OCI-LY7 (cell line): Measurements from ENCODE around the gene TSTD2. TPM values are rescaled to one million over a fixed set of nuclear protein-coding genes. Genes with fewer than 3 reads are reported as not detected.

Experiments
- BruUV-seq: library from RNA; stranded (reverse); fragments of 400-500 nt; replicated peaks from 2 replicates; lab custom pipeline; 2021; lab: Mats Ljungman, UMichigan
- CTCF ChIA-PET: fragments of 300-600 bp; sonication (Branson Sonifier 250); formaldehyde crosslinking; loops from one replicate; lab custom pipeline; 2022; ENCODE audit warnings: antibody characterized with exemption; ENCODE audit not compliant: unreplicated experiment; lab: Charles Lee
- POLR2A ChIA-PET: fragments of 300-600 bp; sonication (Branson Sonifier 250); formaldehyde crosslinking; loops from one replicate; lab custom pipeline; 2022; ENCODE audit warnings: antibody characterized with exemption; lab: Charles Lee
- DNase-seq: peaks from one replicate; pipeline ENCODE4 v3.0.0-alpha.2; 2015; ENCODE audit warnings: low spot score
- H2AFZ ChIP-seq: fragments of 200-600 bp; sonication (generic), shearing (Covaris generic); 2 replicates; pipeline ENCODE4 v1.6.1; 2014; ENCODE audit warnings: mild to moderate bottlenecking, antibody characterized with exemption, low read length, moderate library complexity
- H3K27ac ChIP-seq: fragments of 200-600 bp; sonication (generic); 2 replicates; pipeline ENCODE4 v1.5.1; 2014; ENCODE audit warnings: mixed run types, low read depth, mild to moderate bottlenecking, moderate library complexity, low read length, inconsistent platforms; ENCODE audit not compliant: poor library complexity, severe bottlenecking
- H3K36me3 ChIP-seq: fragments of 200-600 bp; sonication (generic); 2 replicates; pipeline ENCODE4 v1.6.1; 2014; ENCODE audit warnings: mild to moderate bottlenecking, antibody characterized with exemption, low read length, moderate library complexity, mixed read lengths; ENCODE audit not compliant: insufficient read depth
- H3K4me1 ChIP-seq: fragments of 200-600 bp; sonication (generic); 2 replicates; pipeline ENCODE4 v1.5.1; 2014; ENCODE audit warnings: mild to moderate bottlenecking, low read length; ENCODE audit not compliant: insufficient read depth, poor library complexity, severe bottlenecking
- H3K4me2 ChIP-seq: fragments of 200-600 bp; sonication (generic); 2 replicates; pipeline ENCODE4 v1.6.1; 2014; ENCODE audit warnings: mild to moderate bottlenecking, low read length
- H3K4me3 ChIP-seq: fragments of 200-600 bp; sonication (generic); 2 replicates; pipeline ENCODE4 v1.5.1; 2014; ENCODE audit warnings: mild to moderate bottlenecking, low read depth, low read length; ENCODE audit not compliant: poor library complexity, severe bottlenecking
- H3K79me2 ChIP-seq: fragments of 200-600 bp; sonication (generic); 2 replicates; pipeline ENCODE4 v1.6.1; 2016; ENCODE audit warnings: low read depth, mild to moderate bottlenecking, low read length, moderate library complexity, mixed read lengths; ENCODE audit not compliant: insufficient read depth
- H3K9me2 ChIP-seq: fragments of 200-600 bp; sonication (generic); 2 replicates; pipeline ENCODE4 v1.6.1; 2016; ENCODE audit warnings: mild to moderate bottlenecking, low read length, mixed read lengths; ENCODE audit not compliant: insufficient read depth
- H3K9me3 ChIP-seq: fragments of 200-600 bp; sonication (generic); 2 replicates; pipeline ENCODE4 v1.6.1; 2014; ENCODE audit warnings: mild to moderate bottlenecking, mixed run types, low read length, mixed read lengths
- H4K20me1 ChIP-seq: fragments of 200-600 bp; sonication (generic); 2 replicates; pipeline ENCODE4 v1.6.1; 2014; ENCODE audit warnings: mild to moderate bottlenecking, antibody characterized with exemption, low read length, moderate library complexity, mixed read lengths; ENCODE audit not compliant: insufficient read depth
- EZH2phosphoT487 ChIP-seq: fragments of 200-600 bp; sonication (generic); IDR thresholded peaks from 2 replicates; pipeline ENCODE4 v1.6.1; 2018; ENCODE audit warnings: low read depth, borderline replicate concordance, mild to moderate bottlenecking, mixed run types, antibody characterized with exemption, low read length, moderate library complexity, mixed read lengths
- intact Hi-C: fragments of 100-400 bp; cut with micrococcal nuclease; formaldehyde crosslinking; loops from one replicate; pipeline ENCODE4 v1.10.0; 2022; ENCODE audit not compliant: unreplicated experiment
- total RNA-seq, 2 experiments: library from RNA; depleted of rRNA in 1 of 2; stranded (reverse); fragments of >200 nt in 1 of 2; shearing (Covaris generic) in 1 of 2; gene quantifications; 2 replicates each; pipeline ENCODE4 v1.2.3, GENCODE V29; 2014 to 2022
- TF ChIP-seq, protein P1 (sequence below): fragments of 200-600 bp; sonication (generic); conservative IDR thresholded peaks from 2 replicates; pipeline ENCODE4 v1.5.1; 2014; ENCODE audit warnings: mild to moderate bottlenecking, antibody characterized with exemption, low read length, moderate library complexity, mixed read lengths

TSTD2 gene
- total RNA-seq, 2 experiments from 2014 or later: 17.1 to 22.0 TPM

GRCh38 chr9:97617939-97618416, 15.2 kb downstream of the TSTD2 start:
- no TSS peak for BruUV-seq
- no peak overlapping the region for H2AFZ ChIP-seq
- H4K20me1 ChIP-seq: no peaks in the 10 kb centered on the region; the same call in 1 of the 2 replicates
- no peaks in the 10 kb centered on the region for H3K79me2 ChIP-seq
- intact Hi-C loops: loop anchor here (5.0 kb wide), 1 partner anchor 206 kb away; the partner anchor contains the start of gene TDRD7
- no peak overlapping the region for H3K4me2 ChIP-seq
- H3K4me1 ChIP-seq: peaks cover 11% of the 10 kb centered on the region
- H3K27ac ChIP-seq: no peak overlapping the region
- no peak overlapping the region for H3K4me3 ChIP-seq
- no peak for TF ChIP-seq EZH2phosphoT487
- TF ChIP-seq, protein P1, sequence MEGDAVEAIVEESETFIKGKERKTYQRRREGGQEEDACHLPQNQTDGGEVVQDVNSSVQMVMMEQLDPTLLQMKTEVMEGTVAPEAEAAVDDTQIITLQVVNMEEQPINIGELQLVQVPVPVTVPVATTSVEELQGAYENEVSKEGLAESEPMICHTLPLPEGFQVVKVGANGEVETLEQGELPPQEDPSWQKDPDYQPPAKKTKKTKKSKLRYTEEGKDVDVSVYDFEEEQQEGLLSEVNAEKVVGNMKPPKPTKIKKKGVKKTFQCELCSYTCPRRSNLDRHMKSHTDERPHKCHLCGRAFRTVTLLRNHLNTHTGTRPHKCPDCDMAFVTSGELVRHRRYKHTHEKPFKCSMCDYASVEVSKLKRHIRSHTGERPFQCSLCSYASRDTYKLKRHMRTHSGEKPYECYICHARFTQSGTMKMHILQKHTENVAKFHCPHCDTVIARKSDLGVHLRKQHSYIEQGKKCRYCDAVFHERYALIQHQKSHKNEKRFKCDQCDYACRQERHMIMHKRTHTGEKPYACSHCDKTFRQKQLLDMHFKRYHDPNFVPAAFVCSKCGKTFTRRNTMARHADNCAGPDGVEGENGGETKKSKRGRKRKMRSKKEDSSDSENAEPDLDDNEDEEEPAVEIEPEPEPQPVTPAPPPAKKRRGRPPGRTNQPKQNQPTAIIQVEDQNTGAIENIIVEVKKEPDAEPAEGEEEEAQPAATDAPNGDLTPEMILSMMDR: no peak
- peaks cover 90% of the 10 kb centered on the region for H3K36me3 ChIP-seq
- no peaks in the 10 kb centered on the region for H3K9me2 ChIP-seq
- CTCF ChIA-PET: no interaction called here
- DNase-seq: peak; percentile 5
- 0 out of 2 replicates have a peak, but pooled peaks cover 8% of the 10 kb centered on the region for H3K9me3 ChIP-seq
- POLR2A ChIA-PET: interaction anchor here (0.9 to 1.7 kb wide), 2 partner anchors 8 to 15 kb away, joined by 3 to 9 read pairs; partner anchors contain the start of genes NCBP1 and TSTD2

- POLR2A ChIA-PET: interaction anchor here (0.6 to 2.8 kb wide), 5 partner anchors 10 to 820 kb away, joined by 3 to 9 read pairs (median 3); partner anchors contain the start of genes NCBP1 and TSTD2
- Histone ChIP-seq H4K20me1 (no peaks in the 10 kb centered on the region; the same call in 1 of the 2 replicates), H2AFZ (no peak overlapping the region), H3K79me2 (no peaks in the 10 kb centered on the region), H3K27ac (no peak overlapping the region), H3K4me3 (no peak overlapping the region), H3K4me1 (peaks cover 11% of the 10 kb centered on the region), H3K9me2 (no peaks in the 10 kb centered on the region), H3K4me2 (no peak overlapping the region), H3K36me3 (peaks cover 86% of the 10 kb centered on the region), H3K9me3 (0 out of 2 replicates have a peak, but pooled peaks cover 4% of the 10 kb centered on the region)
- intact Hi-C loops: loop anchor here (1.0 to 5.0 kb wide), 4 partner anchors 147 to 759 kb away; partner anchors contain the start of gene TDRD7
- TF ChIP-seq, protein P1: peak; percentile 93
- TF ChIP-seq EZH2phosphoT487: no peak
- no TSS peak for BruUV-seq
- CTCF ChIA-PET: interaction anchor here (1.4 kb wide), 1 partner anchor 229 kb away, joined by 4 read pairs; no protein-coding TSS in a partner anchor
- DNase-seq: peak; percentile 65
Observed at GRCh38 chr9:97615439-97616072, 17.6 kb downstream of the TSTD2 start.
